Mucosa of descending colon (tissue), 3 donors: ENCODE results near the gene DCDC1. TPM values are rescaled to one million over a fixed set of nuclear protein-coding genes. Genes with fewer than 3 reads are reported as not detected.

Experiments used
- ATAC-seq: fragments of 200-7000 bp; cut with Tn5 transposase; one replicate; pipeline ENCODE4 v1.9.1; 2020; ENCODE audit warnings: mild to moderate bottlenecking, moderate library complexity
- DNase-seq, 3 donors: peaks; one replicate each; pipeline ENCODE4 v3.0.0-alpha.2; 2020
- H3K36me3 ChIP-seq: fragments of 200-600 bp; one replicate; pipeline ENCODE4 v1.8.0; 2021; ENCODE audit warnings: low read depth, mild to moderate bottlenecking
- H3K4me1 ChIP-seq: fragments of 200-600 bp; one replicate; pipeline ENCODE4 v1.8.0; 2021; ENCODE audit warnings: low read depth, mild to moderate bottlenecking
- H3K4me3 ChIP-seq: fragments of 200-600 bp; one replicate; pipeline ENCODE4 v1.8.0; 2021; ENCODE audit warnings: mild to moderate bottlenecking
- H3K9me3 ChIP-seq: fragments of 200-600 bp; one replicate; pipeline ENCODE4 v1.8.0; 2021; ENCODE audit warnings: mild to moderate bottlenecking
- CTCF ChIP-seq: fragments of 200-600 bp; IDR thresholded peaks from one replicate; pipeline ENCODE4 v1.8.0; 2022; ENCODE audit warnings: antibody characterized with exemption, mild to moderate bottlenecking
- intact Hi-C, 2 donors: fragments of 100-400 bp; cut with DNase I in 1 of 2; cut with micrococcal nuclease in 1 of 2; formaldehyde crosslinking; loops; one replicate each; pipeline versions ENCODE4 v1.11.0 to v1.11.1; 2022; cut with DNase I, micrococcal nuclease
- total RNA-seq, 3 donors: library from RNA; stranded (reverse); fragmentation: NEBNext Ultra II Directional in 2 of 3; extraction: Animal tissue kit (Norgen Biotek cat#: 25700) in 2 of 3; gene quantifications; one replicate each; pipeline versions ENCODE4 v1.2.1 to v1.2.4, GENCODE V29; 2021 to 2023
- donor health status: DM: no; HTN: no; CAD: no; lungs with moderate emphysema.
- donor health status: DM: no; HTN: no; CAD: no.
- donor health status: DM: no; HTN: yes; CAD: no.

Gene DCDC1
- total RNA-seq, 3 donors from 2014 or later, result 0.22 TPM; not detected in 2

DNA sequence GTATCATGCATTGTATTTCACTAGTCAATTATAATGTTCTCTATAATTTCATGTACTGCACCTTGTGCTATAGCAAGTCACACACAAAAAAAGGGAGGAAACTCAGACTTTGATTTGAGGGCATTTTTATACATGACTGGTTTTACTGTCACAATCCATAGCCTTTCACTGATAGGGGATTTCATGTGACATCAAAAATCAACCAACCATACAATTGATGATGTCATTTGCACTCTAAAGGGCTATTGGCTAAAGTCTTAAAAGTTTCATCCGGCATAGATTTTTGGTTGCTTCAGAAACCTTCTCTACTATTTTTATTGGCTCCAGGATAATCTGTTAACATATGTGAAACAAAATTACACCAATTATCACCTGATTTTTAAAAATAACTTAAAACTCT is 237.8 kb downstream of the DCDC1 start:
- intact Hi-C loops, result no loop called here
- no peak overlapping the region for H3K4me3 ChIP-seq

DNA sequence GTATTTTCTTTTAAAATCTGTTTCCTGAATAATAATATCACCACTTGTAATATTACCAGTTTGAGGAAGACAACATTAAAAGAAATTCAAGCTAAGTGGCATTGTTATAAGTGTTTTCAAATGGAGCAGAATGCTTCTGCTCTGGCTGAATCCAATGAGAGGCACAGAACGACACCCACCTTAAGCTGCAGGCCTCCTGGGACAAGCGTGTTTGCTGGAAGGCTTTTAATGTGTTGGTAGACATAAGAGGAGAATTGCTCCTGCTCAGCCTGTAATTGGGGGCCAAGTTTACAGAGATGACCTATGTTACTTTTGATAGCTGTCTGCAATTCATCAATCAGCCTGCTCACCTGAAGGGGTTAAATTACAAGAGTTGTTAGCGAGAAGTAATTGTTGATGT is 242.2 kb downstream of the DCDC1 start:
- Histone ChIP-seq H3K4me1 (no peaks in the 10 kb centered on the region), H3K36me3 (no peaks in the 10 kb centered on the region), H3K4me3 (no peak overlapping the region), H3K9me3 (no peaks in the 10 kb centered on the region)
- ATAC-seq (no peak), DNase-seq (no peak)
- TF ChIP-seq CTCF, result no peak
- intact Hi-C loops, result no loop called here

More for the DNA sequence above, 237.8 kb downstream of the DCDC1 start:
- no peak for TF ChIP-seq CTCF
- H3K9me3 ChIP-seq, result no peaks in the 10 kb centered on the region
- DNase-seq (no peak), ATAC-seq (no peak)
- H3K4me1 ChIP-seq, result no peaks in the 10 kb centered on the region
- H3K36me3 ChIP-seq, result no peaks in the 10 kb centered on the region

- H3K4me1 ChIP-seq, result no peaks in the 10 kb centered on the region
- DNase-seq, result no peak
- no peaks in the 10 kb centered on the region for H3K9me3 ChIP-seq
- intact Hi-C loops, result no loop called here
- H3K4me3 ChIP-seq, result no peak overlapping the region
- TF ChIP-seq CTCF, result no peak
- ATAC-seq, result no peak
- no peaks in the 10 kb centered on the region for H3K36me3 ChIP-seq
These were observed 249.1 kb downstream of the DCDC1 start for GRCh38 chr11:31120428-31120827.

DNA sequence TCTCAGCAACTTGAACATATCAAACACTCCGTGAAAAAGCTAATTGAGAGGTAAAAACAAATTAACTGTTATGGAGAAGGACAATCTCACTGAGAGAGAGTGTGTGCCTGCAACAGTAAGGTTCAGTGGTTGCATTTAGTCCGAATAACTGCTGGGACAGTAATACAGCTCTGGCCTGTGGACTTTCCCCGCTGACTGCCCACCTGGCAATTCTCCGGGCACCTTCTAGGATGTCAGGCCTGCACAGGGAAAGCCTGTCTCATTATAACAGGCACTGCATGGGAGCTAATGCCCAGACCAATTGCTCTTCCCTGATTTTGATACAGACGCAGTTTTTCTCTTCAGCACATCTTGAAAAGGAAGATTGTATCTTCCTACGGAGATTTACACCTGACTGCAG is 251.0 kb downstream of the DCDC1 start:
- intact Hi-C loops, result no loop called here
- no peak for ATAC-seq
- Histone ChIP-seq H3K4me3 (no peak overlapping the region), H3K9me3 (no peaks in the 10 kb centered on the region), H3K36me3 (no peaks in the 10 kb centered on the region), H3K4me1 (no peaks in the 10 kb centered on the region)
- DNase-seq, result no peak
- no peak for TF ChIP-seq CTCF

GRCh38 chr11:31117038-31117437 is 252.5 kb downstream of the DCDC1 start:
- Histone ChIP-seq H3K36me3 (no peaks in the 10 kb centered on the region), H3K9me3 (no peaks in the 10 kb centered on the region), H3K4me3 (no peak overlapping the region), H3K4me1 (no peaks in the 10 kb centered on the region)
- intact Hi-C loops, result no loop called here
- TF ChIP-seq CTCF, result no peak
- DNase-seq (no peak), ATAC-seq (no peak)

- Histone ChIP-seq H3K4me1 (no peaks in the 10 kb centered on the region), H3K4me3 (no peak overlapping the region), H3K9me3 (no peaks in the 10 kb centered on the region), H3K36me3 (no peaks in the 10 kb centered on the region)
- intact Hi-C loops, result no loop called here
- TF ChIP-seq CTCF, result no peak
- DNase-seq (no peak), ATAC-seq (no peak)
These were observed 255.1 kb downstream of the DCDC1 start for GRCh38 chr11:31114442-31114841.
